Tibial artery (tissue), 4 donors: ENCODE results near the gene LAMA2.

ENCODE experiments used
- DNase-seq, 2 donors: peaks; one replicate each; pipeline ENCODE4 v3.0.0-alpha.2; 2019
- H3K27ac ChIP-seq, 2 donors: fragments of 200-600 bp; sonication (generic) in 1 of 2; 1 replicate in 1 of 2; 2 replicates in 1 of 2; pipeline ENCODE4 v1.5.1; 2018 to 2019; ENCODE audit warnings: mild to moderate bottlenecking in 1 of 2
- H3K27me3 ChIP-seq, 2 donors: fragments of 200-600 bp; sonication (generic) in 1 of 2; one replicate each; pipeline versions ENCODE4 v1.5.1 to v1.6.0; 2016 to 2019
- H3K36me3 ChIP-seq, 3 donors: fragments of 200-600 bp; sonication (generic) in 2 of 3; one replicate each; pipeline ENCODE4 v1.5.1; 2016 to 2019; ENCODE audit warnings: mild to moderate bottlenecking in 2 of 3
- H3K4me1 ChIP-seq, 4 donors: fragments of 200-600 bp; sonication (generic) in 2 of 4; 1 replicate in 3 of 4; 2 replicates in 1 of 4; pipeline ENCODE4 v1.5.1; 2016 to 2019
- H3K4me3 ChIP-seq, 2 donors: fragments of 200-600 bp; sonication (generic) in 1 of 2; 1 replicate in 1 of 2; 2 replicates in 1 of 2; pipeline ENCODE4 v1.5.1; 2018 to 2019; ENCODE audit warnings: mild to moderate bottlenecking in 2 of 2
- H3K9me3 ChIP-seq, 3 donors: fragments of 200-600 bp; sonication (generic) in 1 of 3; one replicate each; pipeline ENCODE4 v1.5.1; 2016 to 2019
- intact Hi-C: fragments of 100-400 bp; cut with DNase I; formaldehyde crosslinking; loops from one replicate; pipeline ENCODE4 v1.15.0; 2023; ENCODE audit warnings: low total_unique reads
- TF ChIP-seq, protein P1 (sequence below), 2 experiments: fragments of 200-600 bp in 1 of 2; fragments of 450-650 bp in 1 of 2; IDR thresholded peaks; one replicate each; pipeline ENCODE4 v1.5.1; 2017 to 2019; ENCODE audit warnings: antibody characterized with exemption in 2 of 2, mild to moderate bottlenecking in 1 of 2, moderate library complexity in 1 of 2

LAMA2 gene

DNA sequence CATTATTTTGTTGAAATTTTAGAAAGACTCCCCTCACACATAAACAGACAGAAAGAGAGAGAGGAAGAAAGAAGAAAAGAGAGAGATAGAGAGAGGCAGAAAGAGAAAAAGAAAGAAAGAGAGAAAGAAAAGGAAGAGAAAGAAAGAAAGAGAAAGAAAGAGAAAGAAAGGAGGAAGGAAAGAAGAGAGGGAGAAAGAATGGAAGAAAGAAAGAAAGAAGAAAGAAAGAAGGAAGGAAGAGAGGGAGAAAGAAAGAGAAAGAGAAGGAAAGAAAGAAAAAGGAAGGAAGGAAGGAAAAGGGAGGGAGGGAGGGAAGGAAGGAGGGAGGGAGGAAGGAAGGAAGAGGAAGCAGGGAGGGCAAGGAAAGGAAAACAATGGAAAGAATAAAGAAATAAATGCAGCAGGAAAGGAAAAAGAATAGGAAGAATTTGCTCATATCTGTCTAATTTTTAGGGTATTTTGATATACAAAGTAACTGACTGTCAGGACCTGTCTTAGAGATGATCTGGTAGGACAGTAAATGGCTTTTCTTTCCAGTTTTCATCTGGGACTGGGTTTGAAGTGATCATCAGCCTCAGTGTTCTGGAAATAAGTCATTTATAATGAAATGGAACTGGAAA lies 325.6 kb downstream of the LAMA2 start:
- no peaks in the 10 kb centered on the region for H3K36me3 ChIP-seq
- H3K4me3 ChIP-seq, result no peak overlapping the region
- H3K27me3 ChIP-seq, result no peaks in the 10 kb centered on the region
- no peaks in the 10 kb centered on the region for H3K4me1 ChIP-seq
- no peaks in the 10 kb centered on the region for H3K9me3 ChIP-seq
- TF ChIP-seq, protein P1, sequence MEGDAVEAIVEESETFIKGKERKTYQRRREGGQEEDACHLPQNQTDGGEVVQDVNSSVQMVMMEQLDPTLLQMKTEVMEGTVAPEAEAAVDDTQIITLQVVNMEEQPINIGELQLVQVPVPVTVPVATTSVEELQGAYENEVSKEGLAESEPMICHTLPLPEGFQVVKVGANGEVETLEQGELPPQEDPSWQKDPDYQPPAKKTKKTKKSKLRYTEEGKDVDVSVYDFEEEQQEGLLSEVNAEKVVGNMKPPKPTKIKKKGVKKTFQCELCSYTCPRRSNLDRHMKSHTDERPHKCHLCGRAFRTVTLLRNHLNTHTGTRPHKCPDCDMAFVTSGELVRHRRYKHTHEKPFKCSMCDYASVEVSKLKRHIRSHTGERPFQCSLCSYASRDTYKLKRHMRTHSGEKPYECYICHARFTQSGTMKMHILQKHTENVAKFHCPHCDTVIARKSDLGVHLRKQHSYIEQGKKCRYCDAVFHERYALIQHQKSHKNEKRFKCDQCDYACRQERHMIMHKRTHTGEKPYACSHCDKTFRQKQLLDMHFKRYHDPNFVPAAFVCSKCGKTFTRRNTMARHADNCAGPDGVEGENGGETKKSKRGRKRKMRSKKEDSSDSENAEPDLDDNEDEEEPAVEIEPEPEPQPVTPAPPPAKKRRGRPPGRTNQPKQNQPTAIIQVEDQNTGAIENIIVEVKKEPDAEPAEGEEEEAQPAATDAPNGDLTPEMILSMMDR (IDR thresholded peaks at IDR 0.05), result no peak
- no peak for DNase-seq
- intact Hi-C loops, result no loop called here
- H3K27ac ChIP-seq, result no peak overlapping the region

DNA sequence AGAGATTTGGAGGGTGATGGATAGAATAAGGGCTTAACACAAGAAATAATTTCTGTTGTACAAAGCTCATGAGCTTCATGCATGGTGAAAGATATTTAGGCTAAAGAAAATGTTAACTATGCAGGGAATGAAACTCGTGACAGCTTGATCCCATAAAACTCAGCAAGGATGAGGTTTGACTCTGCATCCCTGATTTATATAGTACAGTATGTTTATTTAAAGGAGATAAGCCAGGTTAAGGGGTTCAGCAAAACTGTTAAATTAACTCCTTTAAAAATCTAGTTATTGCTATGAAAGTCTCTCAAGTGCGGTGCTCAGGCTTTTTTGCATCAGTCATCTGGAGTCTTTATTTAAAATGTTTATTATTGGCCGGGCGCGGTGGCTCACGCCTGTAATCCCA lies 326.4 kb downstream of the LAMA2 start:
- Histone ChIP-seq H3K36me3 (no peaks in the 10 kb centered on the region), H3K4me1 (no peaks in the 10 kb centered on the region), H3K9me3 (no peaks in the 10 kb centered on the region), H3K4me3 (no peak overlapping the region), H3K27me3 (no peaks in the 10 kb centered on the region), H3K27ac (no peak overlapping the region)
- intact Hi-C loops, result no loop called here
- no peak for DNase-seq
- TF ChIP-seq, protein P1 (IDR thresholded peaks at IDR 0.05), result no peak

DNA sequence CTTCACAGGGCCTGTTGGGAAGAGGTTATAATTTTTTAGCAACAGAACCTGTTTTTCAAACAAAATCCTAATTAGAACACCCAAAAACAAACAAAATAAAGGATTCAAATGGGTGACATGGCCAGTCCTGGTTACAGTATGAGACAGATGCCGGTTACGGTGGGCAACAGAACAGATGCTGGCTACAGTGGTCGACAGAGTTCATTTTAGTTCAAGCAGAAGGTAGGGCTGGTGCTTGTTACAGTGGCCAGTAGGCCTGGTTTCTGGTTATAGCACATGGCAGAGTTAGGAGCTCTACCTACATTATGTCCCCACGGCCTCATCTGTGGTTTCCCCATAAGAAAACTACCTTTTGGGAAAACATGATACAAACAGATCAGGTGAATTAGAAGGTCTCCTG lies 327.7 kb downstream of the LAMA2 start:
- Histone ChIP-seq H3K9me3 (no peaks in the 10 kb centered on the region), H3K36me3 (no peaks in the 10 kb centered on the region), H3K27ac (no peak overlapping the region), H3K4me1 (no peaks in the 10 kb centered on the region), H3K4me3 (no peak overlapping the region), H3K27me3 (no peaks in the 10 kb centered on the region)
- no peak for DNase-seq
- intact Hi-C loops, result no loop called here
- TF ChIP-seq, protein P1 (IDR thresholded peaks at IDR 0.05), result no peak

DNA sequence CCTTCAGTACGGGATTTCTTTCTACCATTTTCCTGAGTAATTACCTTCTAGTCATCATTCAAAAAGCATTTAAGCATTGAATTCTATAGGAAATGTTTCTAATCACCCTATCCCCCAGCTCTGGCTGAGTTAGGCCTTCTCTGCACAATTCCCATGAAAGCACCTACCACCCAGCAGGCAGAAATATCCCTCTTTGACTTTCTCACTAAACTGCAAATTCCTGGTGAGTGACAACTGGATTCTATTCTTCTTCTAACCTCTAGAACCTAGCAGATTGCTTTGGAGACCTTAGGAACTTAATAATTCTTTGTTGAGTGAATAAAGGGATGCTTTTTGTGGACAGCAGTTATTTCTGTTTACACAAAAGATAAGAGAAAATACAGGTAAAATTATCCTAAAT lies 328.7 kb downstream of the LAMA2 start:
- Histone ChIP-seq H3K4me1 (no peaks in the 10 kb centered on the region), H3K27ac (no peak overlapping the region), H3K9me3 (no peaks in the 10 kb centered on the region), H3K27me3 (no peaks in the 10 kb centered on the region), H3K4me3 (no peak overlapping the region), H3K36me3 (no peaks in the 10 kb centered on the region)
- no peak for DNase-seq
- intact Hi-C loops, result no loop called here
- TF ChIP-seq, protein P1 (IDR thresholded peaks at IDR 0.05), result no peak

DNA sequence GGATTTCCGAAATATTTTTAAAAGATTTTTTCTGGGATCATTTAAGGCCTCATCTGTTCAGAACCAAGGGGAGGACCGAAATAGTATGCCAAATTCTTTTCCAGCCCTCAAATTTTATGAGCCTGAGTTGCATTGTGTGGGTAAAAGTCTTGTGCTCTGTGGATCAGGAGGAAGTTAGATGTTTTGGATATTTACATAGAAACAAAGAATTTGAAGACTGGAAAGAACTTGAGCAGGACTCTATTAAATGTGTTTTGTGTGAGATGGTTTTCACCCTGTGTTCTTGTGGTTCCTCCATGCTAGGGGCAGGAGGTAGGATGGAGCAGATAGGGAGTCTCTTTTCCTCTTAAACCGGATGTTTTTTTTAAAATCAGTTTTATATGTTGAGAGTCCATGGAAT lies 329.1 kb downstream of the LAMA2 start:
- no peaks in the 10 kb centered on the region for H3K36me3 ChIP-seq
- TF ChIP-seq, protein P1 (IDR thresholded peaks at IDR 0.05), result no peak
- H3K4me3 ChIP-seq, result no peak overlapping the region
- no peak overlapping the region for H3K27ac ChIP-seq
- no peaks in the 10 kb centered on the region for H3K27me3 ChIP-seq
- H3K9me3 ChIP-seq, result no peaks in the 10 kb centered on the region
- intact Hi-C loops, result no loop called here
- H3K4me1 ChIP-seq, result no peaks in the 10 kb centered on the region
- DNase-seq, result no peak

DNA sequence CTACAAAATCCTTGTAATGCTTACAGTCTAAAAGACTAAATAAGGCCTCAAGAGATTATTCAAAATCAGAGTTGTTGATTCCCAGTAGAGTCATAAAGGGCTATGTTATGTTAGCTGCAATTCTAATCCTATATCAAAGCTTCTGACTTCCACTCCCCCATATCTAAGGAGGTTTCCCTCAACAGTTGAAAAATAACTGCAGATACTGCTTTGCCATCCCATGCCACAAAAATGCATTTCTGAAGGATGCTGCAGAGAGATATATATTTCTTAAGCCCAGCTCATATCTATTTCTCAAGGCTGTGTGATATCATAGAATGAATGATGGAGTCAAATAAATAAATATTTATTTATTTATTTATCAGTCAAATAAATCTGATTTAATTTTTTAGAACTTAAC lies 332.3 kb downstream of the LAMA2 start:
- Histone ChIP-seq H3K27me3 (no peaks in the 10 kb centered on the region), H3K27ac (no peak overlapping the region), H3K36me3 (no peaks in the 10 kb centered on the region), H3K4me1 (no peaks in the 10 kb centered on the region), H3K9me3 (no peaks in the 10 kb centered on the region), H3K4me3 (no peak overlapping the region)
- intact Hi-C loops, result no loop called here
- TF ChIP-seq, protein P1 (IDR thresholded peaks at IDR 0.05), result no peak
- no peak for DNase-seq
